HG02884 (cell line): ENCODE measurements around the gene AP5S1.
"Not testable (repeated sequence)": the region's sequence is repeated elsewhere in the genome, so short reads cannot be mapped to it uniquely, and the experiment has no call there.

ENCODE experiments used
- ATAC-seq: cut with Tn5 transposase; IDR thresholded peaks from one replicate; pipeline ENCODE4 v1.9.1; 2021; ENCODE audit warnings: mild to moderate bottlenecking, moderate library complexity; ENCODE audit not compliant: unreplicated experiment

Gene AP5S1

GRCh38 chr20:3842348-3842930 lies 22.1 kb downstream of the AP5S1 start:
- no peak for ATAC-seq

- ATAC-seq, result no peak
Observed at GRCh38 chr20:3843490-3843889, 23.1 kb downstream of the AP5S1 start.

- not testable (repeated sequence) for ATAC-seq
Observed at GRCh38 chr20:3843990-3844619, 23.8 kb downstream of the AP5S1 start.

GRCh38 chr20:3846378-3846739 lies 26.0 kb downstream of the AP5S1 start:
- ATAC-seq, result no peak

GRCh38 chr20:3846740-3847428 lies 26.5 kb downstream of the AP5S1 start, which contains the start of gene MAVS:
Gene MAVS (plus strand): TSS chr20:3846834. CDS start chr20:3854625, 7,791 bp downstream.
- ATAC-seq, result peak; percentile 82

GRCh38 chr20:3847429-3847940 lies 27.1 kb downstream of the AP5S1 start:
- no peak for ATAC-seq

- ATAC-seq, result no peak
Observed at GRCh38 chr20:3848565-3848964, 28.2 kb downstream of the AP5S1 start.

GRCh38 chr20:3854462-3854871 lies 34.1 kb downstream of the AP5S1 start:
- no peak for ATAC-seq

GRCh38 chr20:3857405-3857804 lies 37.1 kb downstream of the AP5S1 start:
- ATAC-seq, result no peak

GRCh38 chr20:3858689-3859088 lies 38.3 kb downstream of the AP5S1 start:
- no peak for ATAC-seq

GRCh38 chr20:3861191-3861590 lies 40.8 kb downstream of the AP5S1 start:
- ATAC-seq, result no peak

- ATAC-seq, result no peak
Observed at GRCh38 chr20:3862333-3862732, 42.0 kb downstream of the AP5S1 start.

- ATAC-seq, result no peak
Observed at GRCh38 chr20:3863317-3863716, 43.0 kb downstream of the AP5S1 start.

- no peak for ATAC-seq
Observed at GRCh38 chr20:3864518-3864917, 44.2 kb downstream of the AP5S1 start.

GRCh38 chr20:3865152-3865886 lies 45.0 kb downstream of the AP5S1 start:
- no peak for ATAC-seq

GRCh38 chr20:3865887-3866407 lies 45.6 kb downstream of the AP5S1 start:
- ATAC-seq, result no peak

GRCh38 chr20:3866464-3866863 lies 46.1 kb downstream of the AP5S1 start:
- ATAC-seq, result no peak

- ATAC-seq, result no peak
Observed at GRCh38 chr20:3867802-3868201, 47.5 kb downstream of the AP5S1 start.

- ATAC-seq, result no peak
Observed at GRCh38 chr20:3869839-3870634, 49.7 kb downstream of the AP5S1 start.

GRCh38 chr20:3871550-3872265 lies 51.4 kb downstream of the AP5S1 start:
- no peak for ATAC-seq
